ENCODE results near the gene HNF4A. TPM values are rescaled to one million over a fixed set of nuclear protein-coding genes. Genes with fewer than 3 reads are reported as not detected.

The HNF4A gene
- total and polyA plus RNA-seq, 2 of the 13 experiments (the other 11 are each of a cell fraction or from before 2014, with no cell fraction given): 80.9 to 169 TPM

DNA sequence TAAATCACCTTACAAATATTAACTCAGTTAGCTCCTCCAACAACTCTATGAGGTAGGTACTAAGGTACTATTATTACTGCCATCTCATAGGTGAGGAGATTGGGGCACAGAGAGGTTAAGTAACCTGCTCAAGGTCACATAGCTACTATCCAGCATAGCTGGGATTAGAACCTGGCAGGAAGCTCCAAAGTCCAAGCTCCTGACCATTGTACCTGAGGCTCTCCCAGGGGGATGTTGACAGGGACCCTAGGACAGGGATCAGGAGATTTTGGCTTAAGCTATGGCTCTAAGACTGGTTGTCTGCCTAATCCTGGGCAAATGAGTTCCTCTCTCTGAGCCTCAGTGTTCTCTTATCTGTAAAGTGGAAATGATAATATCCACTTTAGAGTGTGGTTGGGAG lies 59.3 kb downstream of the HNF4A start (continued):
- TF ChIP-seq EHMT2 (IDR thresholded peaks at IDR 0.05; ENCODE audit: borderline replicate concordance, low read depth, low read length): no peak
- no peak for TF ChIP-seq ELF4 (CRISPR knock-in tag; IDR thresholded peaks at IDR 0.05; ENCODE audit: borderline replicate concordance)
- TF ChIP-seq, protein P1, sequence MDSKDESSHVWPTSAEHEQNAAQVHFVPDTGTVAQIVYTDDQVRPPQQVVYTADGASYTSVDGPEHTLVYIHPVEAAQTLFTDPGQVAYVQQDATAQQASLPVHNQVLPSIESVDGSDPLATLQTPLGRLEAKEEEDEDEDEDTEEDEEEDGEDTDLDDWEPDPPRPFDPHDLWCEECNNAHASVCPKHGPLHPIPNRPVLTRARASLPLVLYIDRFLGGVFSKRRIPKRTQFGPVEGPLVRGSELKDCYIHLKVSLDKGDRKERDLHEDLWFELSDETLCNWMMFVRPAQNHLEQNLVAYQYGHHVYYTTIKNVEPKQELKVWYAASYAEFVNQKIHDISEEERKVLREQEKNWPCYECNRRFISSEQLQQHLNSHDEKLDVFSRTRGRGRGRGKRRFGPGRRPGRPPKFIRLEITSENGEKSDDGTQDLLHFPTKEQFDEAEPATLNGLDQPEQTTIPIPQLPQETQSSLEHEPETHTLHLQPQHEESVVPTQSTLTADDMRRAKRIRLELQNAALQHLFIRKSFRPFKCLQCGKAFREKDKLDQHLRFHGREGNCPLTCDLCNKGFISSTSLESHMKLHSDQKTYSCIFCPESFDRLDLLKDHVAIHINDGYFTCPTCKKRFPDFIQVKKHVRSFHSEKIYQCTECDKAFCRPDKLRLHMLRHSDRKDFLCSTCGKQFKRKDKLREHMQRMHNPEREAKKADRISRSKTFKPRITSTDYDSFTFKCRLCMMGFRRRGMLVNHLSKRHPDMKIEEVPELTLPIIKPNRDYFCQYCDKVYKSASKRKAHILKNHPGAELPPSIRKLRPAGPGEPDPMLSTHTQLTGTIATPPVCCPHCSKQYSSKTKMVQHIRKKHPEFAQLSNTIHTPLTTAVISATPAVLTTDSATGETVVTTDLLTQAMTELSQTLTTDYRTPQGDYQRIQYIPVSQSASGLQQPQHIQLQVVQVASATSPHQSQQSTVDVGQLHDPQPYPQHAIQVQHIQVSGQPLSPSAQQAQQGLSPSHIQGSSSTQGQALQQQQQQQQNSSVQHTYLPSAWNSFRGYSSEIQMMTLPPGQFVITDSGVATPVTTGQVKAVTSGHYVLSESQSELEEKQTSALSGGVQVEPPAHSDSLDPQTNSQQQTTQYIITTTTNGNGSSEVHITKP (CRISPR knock-in tag; IDR thresholded peaks at IDR 0.05; ENCODE audit: low read depth): no peak
- no peak for TF ChIP-seq ZNF552 (CRISPR knock-in tag; IDR thresholded peaks at IDR 0.05; ENCODE audit: borderline replicate concordance)
- no peak for TF ChIP-seq ZNF550 (CRISPR knock-in tag; IDR thresholded peaks at IDR 0.05; ENCODE audit: borderline replicate concordance)
- TF ChIP-seq ZNF777 (CRISPR knock-in tag; IDR thresholded peaks at IDR 0.05): no peak
- no peak for TF ChIP-seq HOXA9 (CRISPR knock-in tag; IDR thresholded peaks at IDR 0.05; ENCODE audit: borderline replicate concordance)
- no peak for TF ChIP-seq CBFB (CRISPR knock-in tag; IDR thresholded peaks at IDR 0.05)
- TF ChIP-seq TBP (CRISPR knock-in tag; IDR thresholded peaks at IDR 0.05): no peak
- no peak for TF ChIP-seq ZZZ3 (CRISPR knock-in tag; IDR thresholded peaks at IDR 0.05; ENCODE audit: borderline replicate concordance)
- TF ChIP-seq ZNF572 (CRISPR knock-in tag; IDR thresholded peaks at IDR 0.05): no peak
- TF ChIP-seq CC2D1A (CRISPR knock-in tag; IDR thresholded peaks at IDR 0.05): no peak
- TF ChIP-seq, protein P2, sequence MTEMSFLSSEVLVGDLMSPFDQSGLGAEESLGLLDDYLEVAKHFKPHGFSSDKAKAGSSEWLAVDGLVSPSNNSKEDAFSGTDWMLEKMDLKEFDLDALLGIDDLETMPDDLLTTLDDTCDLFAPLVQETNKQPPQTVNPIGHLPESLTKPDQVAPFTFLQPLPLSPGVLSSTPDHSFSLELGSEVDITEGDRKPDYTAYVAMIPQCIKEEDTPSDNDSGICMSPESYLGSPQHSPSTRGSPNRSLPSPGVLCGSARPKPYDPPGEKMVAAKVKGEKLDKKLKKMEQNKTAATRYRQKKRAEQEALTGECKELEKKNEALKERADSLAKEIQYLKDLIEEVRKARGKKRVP (CRISPR knock-in tag; IDR thresholded peaks at IDR 0.05): no peak
- no peak for TF ChIP-seq RNF2 (conservative IDR thresholded peaks at IDR 0.05; ENCODE audit: low read depth)
- TF ChIP-seq SSRP1 (CRISPR knock-in tag; IDR thresholded peaks at IDR 0.05): no peak
- TF ChIP-seq NFYC (CRISPR knock-in tag; IDR thresholded peaks at IDR 0.05): peak; percentile 6; the same call in 1 of the 2 replicates
- TF ChIP-seq, protein P3, sequence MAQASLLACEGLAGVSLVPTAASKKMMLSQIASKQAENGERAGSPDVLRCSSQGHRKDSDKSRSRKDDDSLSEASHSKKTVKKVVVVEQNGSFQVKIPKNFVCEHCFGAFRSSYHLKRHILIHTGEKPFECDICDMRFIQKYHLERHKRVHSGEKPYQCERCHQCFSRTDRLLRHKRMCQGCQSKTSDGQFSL (CRISPR knock-in tag; IDR thresholded peaks at IDR 0.05): no peak
- TF ChIP-seq, protein P4, sequence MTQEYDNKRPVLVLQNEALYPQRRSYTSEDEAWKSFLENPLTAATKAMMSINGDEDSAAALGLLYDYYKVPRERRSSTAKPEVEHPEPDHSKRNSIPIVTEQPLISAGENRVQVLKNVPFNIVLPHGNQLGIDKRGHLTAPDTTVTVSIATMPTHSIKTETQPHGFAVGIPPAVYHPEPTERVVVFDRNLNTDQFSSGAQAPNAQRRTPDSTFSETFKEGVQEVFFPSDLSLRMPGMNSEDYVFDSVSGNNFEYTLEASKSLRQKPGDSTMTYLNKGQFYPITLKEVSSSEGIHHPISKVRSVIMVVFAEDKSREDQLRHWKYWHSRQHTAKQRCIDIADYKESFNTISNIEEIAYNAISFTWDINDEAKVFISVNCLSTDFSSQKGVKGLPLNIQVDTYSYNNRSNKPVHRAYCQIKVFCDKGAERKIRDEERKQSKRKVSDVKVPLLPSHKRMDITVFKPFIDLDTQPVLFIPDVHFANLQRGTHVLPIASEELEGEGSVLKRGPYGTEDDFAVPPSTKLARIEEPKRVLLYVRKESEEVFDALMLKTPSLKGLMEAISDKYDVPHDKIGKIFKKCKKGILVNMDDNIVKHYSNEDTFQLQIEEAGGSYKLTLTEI (CRISPR knock-in tag; conservative IDR thresholded peaks at IDR 0.05): no peak
- TF ChIP-seq HDAC6 (IDR thresholded peaks at IDR 0.05; ENCODE audit: low read depth, low read length): no peak
- no peak for TF ChIP-seq FIP1L1 (IDR thresholded peaks at IDR 0.05; ENCODE audit: borderline replicate concordance, insufficient read depth, low read depth, low read length)
- TF ChIP-seq ZFP90 (CRISPR knock-in tag; IDR thresholded peaks at IDR 0.05; ENCODE audit: borderline replicate concordance): no peak
- no peak for TF ChIP-seq TRIM24 (CRISPR knock-in tag; IDR thresholded peaks at IDR 0.05)
- 0 out of 2 replicates have a peak, but pooled peaks have one; percentile 47 for TF ChIP-seq ZNF709 (CRISPR knock-in tag; IDR thresholded peaks at IDR 0.05)
- TF ChIP-seq, protein P5, sequence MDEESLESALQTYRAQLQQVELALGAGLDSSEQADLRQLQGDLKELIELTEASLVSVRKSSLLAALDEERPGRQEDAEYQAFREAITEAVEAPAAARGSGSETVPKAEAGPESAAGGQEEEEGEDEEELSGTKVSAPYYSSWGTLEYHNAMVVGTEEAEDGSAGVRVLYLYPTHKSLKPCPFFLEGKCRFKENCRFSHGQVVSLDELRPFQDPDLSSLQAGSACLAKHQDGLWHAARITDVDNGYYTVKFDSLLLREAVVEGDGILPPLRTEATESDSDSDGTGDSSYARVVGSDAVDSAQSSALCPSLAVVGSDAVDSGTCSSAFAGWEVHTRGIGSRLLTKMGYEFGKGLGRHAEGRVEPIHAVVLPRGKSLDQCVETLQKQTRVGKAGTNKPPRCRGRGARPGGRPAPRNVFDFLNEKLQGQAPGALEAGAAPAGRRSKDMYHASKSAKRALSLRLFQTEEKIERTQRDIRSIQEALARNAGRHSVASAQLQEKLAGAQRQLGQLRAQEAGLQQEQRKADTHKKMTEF (CRISPR knock-in tag; IDR thresholded peaks at IDR 0.05): no peak
